Spleen (tissue), 7 donors: ENCODE measurements around the gene PBXIP1.

Experiments used
- POLR2A ChIP-seq, 3 donors: fragments of 450-650 bp; IDR thresholded peaks; one replicate each; pipeline ENCODE4 v1.5.1; 2017; ENCODE audit warnings: antibody characterized with exemption in 3 of 3, mild to moderate bottlenecking in 1 of 3
- TF ChIP-seq, protein P1 (sequence below), 11 experiments: fragments of 200-600 bp in 7 of 11; fragments of 450-650 bp in 4 of 11; sonication (generic) in 4 of 11; IDR thresholded peaks in 8 of 11; conservative IDR thresholded peaks in 3 of 11; 1 replicate in 7 of 11; 2 replicates in 4 of 11; pipeline versions ENCODE4 v1.4.0 to v1.8.0; 2016 to 2021; ENCODE audit warnings: antibody characterized with exemption in 11 of 11, inconsistent platforms in 4 of 11, mild to moderate bottlenecking in 1 of 11
- donor health status: DM: no; HTN: no; CAD: no; lungs with moderate emphysema.
- donor health status: DM: no; HTN: no; CAD: no.
- donor health status: DM: no; HTN: no; CAD: no.

DNA sequence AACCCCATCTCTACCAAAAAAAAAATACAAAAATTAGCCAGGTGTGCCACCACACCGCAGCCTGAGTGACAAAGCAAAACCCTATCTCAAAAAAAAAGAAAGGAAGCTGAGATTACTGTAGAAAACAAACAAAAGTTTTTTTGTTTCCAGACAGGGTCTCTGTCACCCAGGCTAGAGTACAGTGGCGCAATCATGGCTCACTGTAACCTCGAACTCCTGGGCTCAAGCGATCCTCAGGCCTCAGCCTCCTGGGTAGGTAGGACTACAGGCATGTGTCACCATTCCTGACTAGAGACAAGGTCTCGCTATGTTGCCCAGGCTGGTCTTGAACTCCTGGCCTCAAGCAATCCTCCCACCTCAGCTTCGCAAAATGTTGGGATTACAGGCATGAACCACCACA lies 8.5 kb upstream of the PBXIP1 start:
- TF ChIP-seq, protein P1, sequence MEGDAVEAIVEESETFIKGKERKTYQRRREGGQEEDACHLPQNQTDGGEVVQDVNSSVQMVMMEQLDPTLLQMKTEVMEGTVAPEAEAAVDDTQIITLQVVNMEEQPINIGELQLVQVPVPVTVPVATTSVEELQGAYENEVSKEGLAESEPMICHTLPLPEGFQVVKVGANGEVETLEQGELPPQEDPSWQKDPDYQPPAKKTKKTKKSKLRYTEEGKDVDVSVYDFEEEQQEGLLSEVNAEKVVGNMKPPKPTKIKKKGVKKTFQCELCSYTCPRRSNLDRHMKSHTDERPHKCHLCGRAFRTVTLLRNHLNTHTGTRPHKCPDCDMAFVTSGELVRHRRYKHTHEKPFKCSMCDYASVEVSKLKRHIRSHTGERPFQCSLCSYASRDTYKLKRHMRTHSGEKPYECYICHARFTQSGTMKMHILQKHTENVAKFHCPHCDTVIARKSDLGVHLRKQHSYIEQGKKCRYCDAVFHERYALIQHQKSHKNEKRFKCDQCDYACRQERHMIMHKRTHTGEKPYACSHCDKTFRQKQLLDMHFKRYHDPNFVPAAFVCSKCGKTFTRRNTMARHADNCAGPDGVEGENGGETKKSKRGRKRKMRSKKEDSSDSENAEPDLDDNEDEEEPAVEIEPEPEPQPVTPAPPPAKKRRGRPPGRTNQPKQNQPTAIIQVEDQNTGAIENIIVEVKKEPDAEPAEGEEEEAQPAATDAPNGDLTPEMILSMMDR (IDR thresholded peaks at IDR 0.05 in 8 of 11, conservative IDR thresholded peaks at IDR 0.05 in 3 of 11): no peak
- no peak for TF ChIP-seq POLR2A (IDR thresholded peaks at IDR 0.05)
